GF-D8 (cell line): ENCODE measurements around the gene NIPA2.
"Not testable (repeated sequence)": the region's sequence is repeated elsewhere in the genome, so short reads cannot be mapped to it uniquely, and the experiment has no call there.

Experiments
- DNase-seq: peaks from one replicate; lab custom pipeline; 2025; lab: John Stamatoyannopoulos, UW

The NIPA2 gene

GRCh38 chr15:22838292-22839042, at the start of gene NIPA2:
Gene NIPA2, plus strand, starts transcription at chr15:22838666. Its CDS starts 13,066 bp downstream, at chr15:22851732.
- peak; percentile 70 for DNase-seq

- no peak for DNase-seq
Observed at GRCh38 chr15:22794063-22794462, 44.4 kb upstream of the NIPA2 start.

- no peak for DNase-seq
Observed at GRCh38 chr15:22794621-22795167, 43.8 kb upstream of the NIPA2 start.

GRCh38 chr15:22795206-22796063, 43.0 kb upstream of the NIPA2 start:
- no peak for DNase-seq

- DNase-seq, result no peak
Observed at GRCh38 chr15:22796079-22796478, 42.4 kb upstream of the NIPA2 start.

- no peak for DNase-seq
Observed at GRCh38 chr15:22799902-22800301, 38.6 kb upstream of the NIPA2 start.

GRCh38 chr15:22803006-22803405, 35.5 kb upstream of the NIPA2 start:
- DNase-seq, result not testable (repeated sequence)

GRCh38 chr15:22806156-22806555, 32.3 kb upstream of the NIPA2 start:
- DNase-seq, result no peak

- DNase-seq, result no peak
Observed at GRCh38 chr15:22806664-22807063, 31.8 kb upstream of the NIPA2 start.

GRCh38 chr15:22807831-22808230, 30.6 kb upstream of the NIPA2 start:
- not testable (repeated sequence) for DNase-seq

- DNase-seq, result no peak
Observed at GRCh38 chr15:22808240-22808639, 30.2 kb upstream of the NIPA2 start.

- DNase-seq, result no peak
Observed at GRCh38 chr15:22808761-22809280, 29.6 kb upstream of the NIPA2 start.

GRCh38 chr15:22810033-22810852, 28.2 kb upstream of the NIPA2 start:
- DNase-seq, result no peak

- no peak for DNase-seq
Observed at GRCh38 chr15:22810853-22811338, 27.6 kb upstream of the NIPA2 start.

GRCh38 chr15:22811640-22812039, 26.8 kb upstream of the NIPA2 start:
- DNase-seq, result no peak

GRCh38 chr15:22813844-22814243, 24.6 kb upstream of the NIPA2 start:
- DNase-seq, result no peak

- DNase-seq, result no peak
Observed at GRCh38 chr15:22815766-22816165, 22.7 kb upstream of the NIPA2 start.

- DNase-seq, result no peak
Observed at GRCh38 chr15:22819651-22820050, 18.8 kb upstream of the NIPA2 start.

GRCh38 chr15:22823495-22824128, 14.9 kb upstream of the NIPA2 start:
- no peak for DNase-seq

- DNase-seq, result no peak
Observed at GRCh38 chr15:22827125-22827524, 11.3 kb upstream of the NIPA2 start.

- no peak for DNase-seq
Observed at GRCh38 chr15:22831473-22831872, 7.0 kb upstream of the NIPA2 start.
